ENCODE results near the gene PSME3IP1. TPM values are rescaled to one million over a fixed set of nuclear protein-coding genes. Genes with fewer than 3 reads are reported as not detected.

PSME3IP1 gene
- total RNA-seq, 1 donor from 2014 or later, result 83.1 TPM

- no peak for DNase-seq (ENCODE audit: extremely low spot score, unreplicated experiment)
- H3K4me3 Mint-ChIP-seq (ENCODE audit: unreplicated experiment), result peak overlapping the region; percentile 92
- H3K9me3 Mint-ChIP-seq (ENCODE audit: unreplicated experiment), result no peaks in the 10 kb centered on the region
- TF ChIP-seq CTCF (IDR thresholded peaks at IDR 0.05), result no peak
- no peaks in the 10 kb centered on the region for H3K27me3 Mint-ChIP-seq (ENCODE audit: unreplicated experiment)
- peaks cover 3% of the 10 kb centered on the region for H3K36me3 Mint-ChIP-seq (ENCODE audit: unreplicated experiment)
- peaks cover 53% of the 10 kb centered on the region for H3K4me1 Mint-ChIP-seq (ENCODE audit: unreplicated experiment)
- peak overlapping the region; percentile 95 for H3K27ac Mint-ChIP-seq (ENCODE audit: unreplicated experiment)
Observed at GRCh38 chr16:57185446-57185944, 344 bp downstream of the PSME3IP1 start.

DNA sequence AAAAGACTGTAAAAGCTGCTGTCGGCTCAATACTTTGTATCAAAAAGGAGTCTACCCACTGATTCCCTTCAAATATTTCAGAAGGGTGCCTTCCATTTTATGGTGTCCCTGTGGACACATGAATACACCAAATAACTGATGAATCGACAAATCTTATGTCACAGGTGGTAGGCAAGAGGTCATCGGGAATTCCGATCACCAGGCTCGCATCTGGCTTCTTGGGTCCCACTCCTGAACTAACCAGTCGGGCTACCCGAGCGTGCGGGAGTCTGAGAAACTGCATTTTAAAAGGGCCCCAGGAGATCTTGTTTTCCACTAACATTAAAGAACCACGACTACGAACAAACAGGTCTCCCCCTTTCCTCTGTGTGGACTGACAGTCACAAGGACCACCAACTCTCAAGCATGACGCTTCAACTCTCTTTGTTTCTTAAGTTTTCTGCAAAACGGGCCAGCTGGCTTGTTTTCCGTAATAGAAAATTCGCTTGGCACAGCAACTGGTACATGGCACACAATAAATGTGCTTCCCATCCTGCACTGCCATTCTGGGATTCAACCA lies 873 bp downstream of the PSME3IP1 start:
- Mint-ChIP-seq H3K9me3 (ENCODE audit: unreplicated experiment) (no peaks in the 10 kb centered on the region), H3K27ac (ENCODE audit: unreplicated experiment) (peak overlapping the region; percentile 95), H3K36me3 (ENCODE audit: unreplicated experiment) (peaks cover 3% of the 10 kb centered on the region), H3K27me3 (ENCODE audit: unreplicated experiment) (no peaks in the 10 kb centered on the region), H3K4me1 (ENCODE audit: unreplicated experiment) (peaks cover 50% of the 10 kb centered on the region), H3K4me3 (ENCODE audit: unreplicated experiment) (peak overlapping the region; percentile 92)
- TF ChIP-seq CTCF (IDR thresholded peaks at IDR 0.05), result no peak
- no peak for DNase-seq (ENCODE audit: extremely low spot score, unreplicated experiment)

DNA sequence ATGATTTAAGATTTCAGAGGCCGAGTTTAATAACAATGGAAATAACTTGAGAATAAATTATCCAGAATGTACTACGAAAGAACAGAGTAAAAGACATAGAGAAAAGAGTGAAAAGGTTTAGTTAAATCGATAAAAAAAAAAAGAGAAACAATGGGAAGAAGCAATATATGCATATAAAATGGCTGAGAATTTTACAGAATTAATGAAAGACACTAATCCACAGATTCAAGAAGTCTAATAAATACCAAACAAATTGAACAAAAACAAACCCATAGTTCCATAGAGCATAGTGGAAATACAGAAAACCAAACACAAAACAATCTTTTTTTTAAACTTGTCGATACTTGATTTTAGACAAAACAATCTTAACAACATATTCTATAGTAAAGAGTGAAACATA lies 1.7 kb downstream of the PSME3IP1 start:
- DNase-seq (ENCODE audit: extremely low spot score, unreplicated experiment), result no peak
- Mint-ChIP-seq H3K4me3 (ENCODE audit: unreplicated experiment) (peak overlapping the region; percentile 92), H3K4me1 (ENCODE audit: unreplicated experiment) (peaks cover 53% of the 10 kb centered on the region), H3K36me3 (ENCODE audit: unreplicated experiment) (peaks cover 3% of the 10 kb centered on the region), H3K27me3 (ENCODE audit: unreplicated experiment) (no peaks in the 10 kb centered on the region), H3K9me3 (ENCODE audit: unreplicated experiment) (no peaks in the 10 kb centered on the region), H3K27ac (ENCODE audit: unreplicated experiment) (no peak overlapping the region)
- no peak for TF ChIP-seq CTCF (IDR thresholded peaks at IDR 0.05)

- peaks cover 40% of the 10 kb centered on the region for H3K4me1 Mint-ChIP-seq (ENCODE audit: unreplicated experiment)
- no peaks in the 10 kb centered on the region for H3K27me3 Mint-ChIP-seq (ENCODE audit: unreplicated experiment)
- no peak for TF ChIP-seq CTCF (IDR thresholded peaks at IDR 0.05)
- H3K4me3 Mint-ChIP-seq (ENCODE audit: unreplicated experiment), result no peak overlapping the region
- H3K36me3 Mint-ChIP-seq (ENCODE audit: unreplicated experiment), result peaks cover 6% of the 10 kb centered on the region
- DNase-seq (ENCODE audit: extremely low spot score, unreplicated experiment), result no peak
- peak overlapping the region; percentile 63 for H3K27ac Mint-ChIP-seq (ENCODE audit: unreplicated experiment)
- no peaks in the 10 kb centered on the region for H3K9me3 Mint-ChIP-seq (ENCODE audit: unreplicated experiment)
Observed at GRCh38 chr16:57179215-57179828, 6.5 kb downstream of the PSME3IP1 start.

DNA sequence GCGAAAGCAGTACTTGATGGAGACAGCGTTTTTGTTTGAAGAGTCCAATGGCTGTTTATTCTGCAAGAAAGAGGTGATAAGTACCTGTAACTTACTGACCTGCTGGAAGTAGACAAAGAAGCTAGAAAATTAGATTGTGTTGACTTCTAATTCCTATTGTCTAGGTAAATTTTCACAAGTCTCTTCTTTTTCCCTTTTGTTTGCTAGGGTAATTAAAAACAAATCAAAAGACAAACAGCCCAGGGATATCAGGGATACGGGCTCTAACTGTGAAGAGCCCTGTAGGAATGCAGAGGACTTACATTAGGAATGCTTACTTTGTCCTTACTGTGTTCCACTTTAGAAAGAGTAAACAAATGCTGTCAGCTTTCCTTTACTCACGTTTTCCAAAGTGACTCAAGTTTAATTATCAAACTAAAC lies 7.0 kb downstream of the PSME3IP1 start:
- Mint-ChIP-seq H3K36me3 (ENCODE audit: unreplicated experiment) (peaks cover 4% of the 10 kb centered on the region), H3K4me3 (ENCODE audit: unreplicated experiment) (no peak overlapping the region), H3K9me3 (ENCODE audit: unreplicated experiment) (no peaks in the 10 kb centered on the region), H3K27me3 (ENCODE audit: unreplicated experiment) (no peaks in the 10 kb centered on the region), H3K4me1 (ENCODE audit: unreplicated experiment) (peaks cover 35% of the 10 kb centered on the region), H3K27ac (ENCODE audit: unreplicated experiment) (peak overlapping the region; percentile 63)
- no peak for TF ChIP-seq CTCF (IDR thresholded peaks at IDR 0.05)
- no peak for DNase-seq (ENCODE audit: extremely low spot score, unreplicated experiment)
